Hematopoietic multipotent progenitor cell treated with erythropoietin and hydrocortisone succinate and interleukin-3 and kit ligand, for 4 days (in vitro differentiated cells): ENCODE measurements around the gene EHBP1.

Source experiments
- DNase-seq: peaks from one replicate; pipeline ENCODE4 v3.0.0-alpha.2; 2015

Gene EHBP1

DNA sequence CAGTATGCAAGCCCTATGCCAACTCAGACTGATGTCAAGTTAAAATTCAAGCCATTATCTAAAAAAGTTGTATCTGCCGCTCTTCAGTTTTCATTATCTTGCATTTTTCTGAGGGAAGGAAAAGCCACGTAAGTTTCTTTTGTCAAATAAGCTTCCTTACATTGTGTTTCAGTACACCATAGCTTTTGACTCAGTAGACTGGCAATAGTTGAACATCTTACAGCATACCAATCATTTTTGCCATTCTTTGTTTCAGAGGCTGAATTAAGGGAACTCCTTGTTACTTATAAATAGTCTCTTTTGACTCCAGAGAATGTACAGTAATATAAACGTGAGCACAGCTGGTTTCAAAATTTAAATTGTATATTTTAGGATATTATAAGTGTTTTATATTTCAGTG is 120.6 kb downstream of the EHBP1 start:
- DNase-seq, result no peak

DNA sequence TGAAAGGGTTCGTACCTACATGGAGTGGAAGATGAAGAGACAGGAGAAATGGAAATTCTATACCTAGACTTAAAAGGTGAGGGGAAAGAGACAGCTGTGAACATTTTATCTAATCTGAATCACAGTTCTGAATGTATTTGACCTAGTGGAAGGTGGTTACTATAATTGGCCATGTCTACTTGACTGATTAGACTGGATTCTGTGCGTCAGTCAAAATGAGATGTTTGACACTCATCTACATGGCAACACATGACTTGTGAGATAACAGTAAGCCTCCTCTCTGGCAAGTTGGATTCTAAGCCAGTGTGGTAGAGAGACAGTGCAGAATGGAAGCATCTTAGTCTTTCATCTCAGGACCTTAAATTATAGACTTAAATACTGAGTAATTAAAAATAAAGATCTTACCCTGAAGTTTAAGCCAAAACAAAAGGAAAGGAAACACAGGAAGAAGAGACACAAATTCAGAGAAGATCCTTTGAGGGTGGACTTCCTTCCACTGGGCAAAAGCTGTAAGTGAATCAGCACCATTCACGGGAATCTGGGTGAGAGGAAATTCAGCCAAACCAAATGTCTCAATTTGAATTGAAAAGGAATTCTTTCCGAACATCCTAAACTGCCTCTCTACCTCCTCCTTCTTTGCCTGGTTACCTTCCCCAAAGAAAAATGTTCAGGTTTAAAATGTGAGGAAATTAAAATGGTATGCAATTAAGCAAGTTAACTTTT is 121.6 kb downstream of the EHBP1 start:
- DNase-seq, result peak; percentile 4

DNA sequence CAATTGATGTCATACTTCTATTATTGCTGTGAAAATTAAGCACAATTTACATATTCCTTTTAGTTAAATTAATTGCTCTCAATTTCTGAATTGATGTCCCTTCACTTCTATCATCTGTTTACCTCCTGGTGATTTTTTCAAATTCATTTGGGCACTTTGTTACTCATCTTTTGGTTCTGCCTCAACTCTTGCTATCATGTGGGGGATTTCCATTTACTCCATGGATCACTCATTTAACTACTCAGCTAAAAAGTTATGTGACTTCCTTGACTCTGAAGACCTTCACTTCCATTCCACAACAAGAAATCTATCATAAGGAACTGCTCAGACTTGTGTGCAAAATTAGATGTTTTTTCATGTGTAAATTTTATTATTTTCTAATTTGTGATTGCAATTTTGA is 126.2 kb downstream of the EHBP1 start:
- DNase-seq, result no peak

DNA sequence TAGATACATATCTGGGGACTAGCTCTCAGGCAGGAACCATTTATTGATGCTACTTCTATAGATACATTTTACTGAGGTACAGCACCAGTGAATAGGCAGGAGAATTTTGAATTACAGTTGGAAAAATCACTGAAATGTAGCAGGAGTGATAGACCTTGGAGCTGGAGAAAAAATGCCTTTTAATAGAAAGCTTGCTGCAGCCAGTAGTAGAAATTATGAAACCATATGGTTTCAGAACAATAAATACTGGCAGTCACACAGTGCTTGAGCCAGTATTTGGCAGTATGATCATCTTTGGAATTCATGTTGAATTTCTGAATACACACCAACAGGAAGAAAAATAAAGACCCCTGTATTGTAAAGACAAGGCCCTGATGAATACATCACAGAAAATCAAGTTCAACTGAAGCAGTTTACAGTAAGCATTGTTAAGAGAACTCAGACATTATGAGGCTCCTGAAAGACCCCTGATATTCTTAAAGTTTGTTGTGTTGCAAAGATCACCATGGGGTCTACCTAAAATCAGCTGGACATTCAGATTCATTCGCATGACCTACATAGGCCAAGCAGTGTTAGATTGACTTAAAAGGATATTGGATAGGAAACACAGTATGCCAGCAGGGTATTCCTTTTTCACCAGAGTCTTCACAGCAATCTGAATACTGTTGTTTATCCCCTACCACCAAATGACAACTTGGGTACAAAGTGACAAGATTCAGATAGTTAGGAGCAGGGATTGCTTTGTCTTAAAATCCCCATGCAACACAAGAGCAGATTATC is 139.0 kb downstream of the EHBP1 start:
- DNase-seq, result no peak

DNA sequence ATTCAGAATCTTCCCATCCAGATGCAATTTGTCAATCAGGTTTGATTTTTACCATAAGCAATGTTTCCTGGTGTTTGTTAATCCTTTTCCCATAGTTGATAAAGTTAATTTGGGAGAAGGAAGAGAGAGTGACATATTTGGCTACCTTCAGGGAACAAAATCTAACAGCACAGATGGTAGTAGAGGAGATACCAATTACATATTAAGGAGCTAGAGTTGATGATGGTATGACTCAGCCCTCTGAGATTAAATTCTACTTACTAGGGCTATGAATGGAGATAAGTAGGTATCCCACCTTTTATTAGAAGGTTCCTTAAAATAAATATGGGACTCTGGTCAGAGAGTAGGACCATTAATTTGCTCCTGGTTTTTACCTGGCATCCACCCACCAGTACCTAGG is 139.7 kb downstream of the EHBP1 start:
- no peak for DNase-seq

DNA sequence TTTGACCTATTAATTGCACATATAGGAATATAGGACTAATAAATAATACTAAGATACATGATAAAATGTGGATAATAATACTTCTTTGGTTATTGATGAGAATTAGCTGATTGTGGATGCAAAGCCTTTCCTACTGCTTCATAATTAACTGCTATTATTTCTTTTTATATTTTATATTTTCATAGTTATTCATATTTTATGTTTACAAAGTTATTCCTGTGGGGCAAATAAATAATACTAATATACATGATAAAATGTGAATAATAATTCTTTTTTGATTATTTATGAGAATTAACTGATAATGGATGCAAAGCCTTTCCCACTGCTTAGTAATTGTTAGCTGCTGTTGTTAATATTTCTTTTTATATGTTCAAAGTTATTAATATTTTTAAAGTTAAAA is 146.7 kb downstream of the EHBP1 start:
- no peak for DNase-seq

- DNase-seq, result no peak
Measured at GRCh38 chr2:62854600-62855514, 149.3 kb downstream of the EHBP1 start.

DNA sequence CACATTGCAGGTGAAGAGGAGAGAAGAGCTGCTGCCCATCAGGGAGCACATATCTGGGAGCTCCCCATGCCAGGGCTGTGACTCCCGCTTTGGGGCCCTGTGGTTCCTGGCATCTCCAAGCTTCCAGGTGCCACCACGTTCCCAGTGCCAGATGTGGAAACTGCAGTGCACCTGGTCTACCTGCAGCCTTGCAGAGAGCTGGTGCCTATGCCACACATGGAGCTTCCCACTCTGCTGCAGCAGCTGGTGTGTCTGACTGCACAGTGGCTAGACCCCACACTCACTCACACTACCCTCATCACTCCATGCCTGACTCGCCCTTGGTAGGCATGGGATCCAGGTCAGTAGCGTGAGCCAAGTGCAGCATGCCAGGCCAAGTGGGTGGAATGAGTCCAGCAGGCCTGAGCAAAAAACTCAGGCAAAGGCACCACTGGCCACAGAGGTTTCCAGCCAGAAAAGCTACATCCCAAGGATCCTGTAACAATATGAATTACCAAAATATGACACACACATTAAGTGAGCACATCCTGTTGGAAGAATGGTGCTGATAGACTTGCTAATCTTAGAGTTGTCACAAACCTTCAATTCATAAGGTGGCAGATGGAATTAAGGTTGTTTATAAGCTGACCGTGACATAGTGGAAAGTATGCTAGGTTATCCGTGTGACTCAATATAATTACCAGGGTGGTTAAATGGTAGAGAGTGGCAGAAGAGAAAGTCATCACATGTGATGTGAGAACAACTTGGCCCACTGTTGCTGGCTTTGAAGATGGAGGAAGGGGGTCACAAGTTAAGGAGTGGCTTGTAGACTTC is 150.9 kb downstream of the EHBP1 start:
- no peak for DNase-seq

DNA sequence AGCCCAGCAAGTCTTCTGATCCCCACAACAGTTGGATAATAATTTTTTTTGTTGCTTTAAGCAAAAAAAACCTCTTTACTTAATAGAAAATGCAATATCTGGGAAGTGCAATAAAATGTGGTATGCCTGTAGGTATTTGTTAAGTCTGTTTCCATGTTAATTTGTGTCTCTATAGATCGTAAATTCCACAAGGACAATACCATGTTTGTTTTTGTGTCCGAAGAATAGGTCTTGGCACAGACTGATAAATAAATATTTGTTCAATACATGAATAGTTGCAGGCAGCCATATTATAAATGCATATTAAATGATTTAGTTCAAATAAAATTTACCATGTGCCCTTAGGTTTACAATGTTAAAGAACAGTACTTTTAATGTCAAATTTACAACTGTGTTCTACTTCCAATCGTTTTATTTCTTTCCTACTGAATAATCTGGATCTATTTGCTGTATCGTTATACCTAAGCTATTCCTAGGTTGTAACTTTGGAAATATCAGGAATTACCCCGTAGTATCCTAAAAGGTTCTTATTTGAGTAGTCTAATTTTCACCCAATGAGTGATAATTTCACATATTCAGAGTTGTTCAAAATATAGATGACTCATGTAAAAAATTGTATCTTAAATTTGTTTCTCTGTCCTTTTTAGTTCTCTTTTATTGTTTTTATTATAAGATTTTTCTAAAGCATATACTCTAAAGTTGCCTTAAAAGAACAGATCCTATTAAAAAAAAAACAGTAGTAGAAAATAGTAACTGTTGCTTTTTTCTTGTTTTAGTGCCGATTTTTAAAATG is 151.8 kb downstream of the EHBP1 start:
- DNase-seq, result no peak

GRCh38 chr2:62858231-62858832 is 152.8 kb downstream of the EHBP1 start:
- peak; percentile 46 for DNase-seq

- no peak for DNase-seq
Measured at GRCh38 chr2:62868947-62869346, 163.4 kb downstream of the EHBP1 start.

DNA sequence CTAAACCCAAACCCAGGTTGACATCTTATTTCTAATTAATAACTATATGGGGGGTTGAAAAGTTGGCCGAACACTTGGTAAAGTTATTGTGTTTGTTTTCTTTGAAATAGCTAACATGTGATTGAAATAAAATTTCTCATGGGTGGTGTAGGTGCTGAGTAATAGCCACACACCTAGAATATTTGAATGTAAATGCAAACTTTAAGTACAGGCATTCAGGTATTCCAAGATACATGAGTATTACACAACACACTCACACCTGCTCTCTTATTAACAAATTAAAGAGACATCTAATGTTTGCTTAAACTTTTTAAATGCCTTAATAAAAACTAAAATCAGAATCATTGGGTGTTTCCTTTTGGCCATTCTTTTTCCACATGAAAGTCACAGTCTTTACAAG is 165.5 kb downstream of the EHBP1 start:
- DNase-seq, result no peak

DNA sequence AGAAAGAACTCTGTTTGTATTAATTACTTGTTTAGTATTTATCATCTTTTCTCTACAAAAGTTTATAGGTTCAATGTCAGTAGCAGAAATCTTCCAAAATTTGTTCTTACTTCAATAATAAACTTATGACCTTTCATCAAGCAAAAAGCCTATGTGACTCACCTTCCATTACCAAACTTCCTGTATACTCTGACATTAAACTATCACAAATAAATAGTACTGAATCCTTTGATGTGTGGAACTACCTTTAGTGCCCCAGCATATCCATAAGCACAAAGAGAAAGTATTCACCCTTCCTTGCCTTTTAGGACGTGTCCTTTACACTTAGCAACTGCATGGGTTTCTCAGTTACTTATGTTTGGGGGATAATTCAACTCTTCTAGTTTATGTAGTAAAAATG is 166.0 kb downstream of the EHBP1 start:
- no peak for DNase-seq

- no peak for DNase-seq
Measured at GRCh38 chr2:62873603-62874002, 168.1 kb downstream of the EHBP1 start.

- no peak for DNase-seq
Measured at GRCh38 chr2:62874881-62875383, 169.4 kb downstream of the EHBP1 start.

DNA sequence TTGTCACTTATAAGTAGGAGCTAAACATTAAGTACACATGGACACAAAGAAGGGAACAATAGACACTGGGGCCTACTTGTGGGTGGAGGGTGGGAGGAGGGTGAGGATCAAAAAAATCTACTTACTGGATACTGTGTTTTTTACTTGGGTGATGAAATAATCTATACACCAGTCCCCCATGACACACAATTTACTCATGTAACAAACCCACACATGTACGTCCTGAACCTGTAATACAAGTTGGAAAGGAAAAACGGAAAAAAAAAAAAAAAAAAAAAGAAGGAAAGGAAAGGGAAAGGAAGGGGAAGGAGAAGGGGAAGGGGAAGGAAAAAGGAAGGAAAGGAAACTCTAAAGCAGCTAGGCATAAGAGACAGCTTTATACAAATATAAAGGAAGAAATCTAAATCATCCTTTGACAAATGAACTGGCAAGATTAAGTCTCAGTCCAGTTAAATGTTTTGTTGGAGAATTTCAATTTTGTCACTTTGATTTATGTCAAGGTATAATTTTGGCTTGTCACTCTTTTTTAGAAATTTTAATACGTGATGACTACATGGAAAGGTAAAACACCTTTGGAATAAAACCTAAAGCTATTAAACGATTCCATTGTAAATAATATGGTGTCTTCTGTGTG is 175.8 kb downstream of the EHBP1 start:
- DNase-seq, result no peak

DNA sequence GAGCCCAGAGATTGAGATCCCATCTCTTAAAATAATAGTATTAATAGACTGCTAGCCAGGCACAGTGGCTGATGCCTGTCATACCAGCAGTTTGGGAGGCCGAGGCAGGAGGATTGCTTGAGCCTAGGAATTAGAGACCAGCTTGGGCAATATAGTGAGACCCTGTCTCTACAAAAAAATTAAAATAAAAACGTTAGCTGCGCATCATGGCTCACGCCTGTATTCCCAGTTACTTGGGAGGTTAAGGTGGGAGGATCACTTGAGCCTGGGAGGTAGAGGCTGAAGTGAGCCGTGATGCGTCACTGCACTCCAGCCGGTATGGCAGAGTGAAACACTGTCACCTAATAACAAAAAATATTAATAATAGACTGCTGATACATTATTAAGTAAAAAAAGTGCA is 178.1 kb downstream of the EHBP1 start:
- DNase-seq, result no peak

DNA sequence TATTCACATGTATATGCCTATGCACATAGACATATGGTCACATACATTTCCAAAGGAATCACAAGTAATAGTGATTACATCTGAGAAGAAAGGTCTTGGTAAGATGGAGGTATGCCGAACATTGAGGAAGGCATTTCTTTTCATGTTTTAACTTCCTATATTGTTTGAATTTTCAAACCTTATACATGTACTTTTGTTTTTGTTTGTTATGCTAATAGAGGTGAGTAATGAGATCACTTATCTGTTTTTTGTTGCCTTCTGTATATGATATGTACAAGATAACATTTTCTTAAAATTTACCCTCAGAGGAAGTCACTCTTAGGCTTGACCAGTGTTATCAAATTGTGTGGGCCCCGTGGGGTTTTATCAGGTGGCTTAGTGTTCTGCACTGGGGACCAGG is 178.6 kb downstream of the EHBP1 start:
- DNase-seq, result no peak

DNA sequence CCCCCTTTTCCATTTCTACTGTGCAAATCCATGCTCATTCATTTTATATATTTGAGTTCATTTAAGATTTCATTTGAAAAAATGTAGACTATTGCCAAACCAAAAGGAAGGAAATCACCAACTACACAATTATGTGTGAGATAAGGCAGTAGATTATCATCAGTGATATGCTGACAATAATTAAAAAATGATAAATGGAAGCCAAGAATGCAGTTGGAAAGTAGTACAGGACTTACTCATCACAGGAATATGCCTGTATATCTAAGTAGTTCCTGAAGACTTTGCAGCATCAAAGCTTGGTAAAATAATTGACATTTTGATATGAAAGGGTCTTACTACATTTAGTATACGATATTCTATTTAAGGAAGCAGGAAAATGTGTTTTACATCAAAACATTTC is 179.0 kb downstream of the EHBP1 start:
- DNase-seq, result peak; percentile 17

GRCh38 chr2:62894966-62895631 is 189.6 kb downstream of the EHBP1 start:
- no peak for DNase-seq
